ENCODE data around the gene ACVR1. TPM values are rescaled to one million over a fixed set of nuclear protein-coding genes. Genes with fewer than 3 reads are reported as not detected.

Gene ACVR1
- total RNA-seq, 1 donor from 2014 or later: 5.5 TPM

- no peak overlapping the region for H3K4me3 ChIP-seq (ENCODE audit: low read depth, low read length)
- DNase-seq (ENCODE audit: low read depth): no peak
- TF ChIP-seq CTCF (conservative IDR thresholded peaks at IDR 0.05; ENCODE audit: low read depth, low read length): no peak
These were observed 95.9 kb downstream of the ACVR1 start for GRCh38 chr2:157780211-157780610.

GRCh38 chr2:157779794-157780193, 96.3 kb downstream of the ACVR1 start:
- DNase-seq (ENCODE audit: low read depth): no peak
- no peak overlapping the region for H3K4me3 ChIP-seq (ENCODE audit: low read depth, low read length)
- TF ChIP-seq CTCF (conservative IDR thresholded peaks at IDR 0.05; ENCODE audit: low read depth, low read length): no peak

GRCh38 chr2:157777427-157777826, 98.7 kb downstream of the ACVR1 start:
- peak; percentile 75 for TF ChIP-seq CTCF (conservative IDR thresholded peaks at IDR 0.05; ENCODE audit: low read depth, low read length)
- no peak overlapping the region for H3K4me3 ChIP-seq (ENCODE audit: low read depth, low read length)
- no peak for DNase-seq (ENCODE audit: low read depth)

- no peak for TF ChIP-seq CTCF (conservative IDR thresholded peaks at IDR 0.05; ENCODE audit: low read depth, low read length)
- no peak for DNase-seq (ENCODE audit: low read depth)
- no peak overlapping the region for H3K4me3 ChIP-seq (ENCODE audit: low read depth, low read length)
These were observed 104.9 kb downstream of the ACVR1 start for GRCh38 chr2:157771234-157771633.

GRCh38 chr2:157769856-157770255, 106.3 kb downstream of the ACVR1 start:
- TF ChIP-seq CTCF (conservative IDR thresholded peaks at IDR 0.05; ENCODE audit: low read depth, low read length): no peak
- DNase-seq (ENCODE audit: low read depth): no peak
- no peak overlapping the region for H3K4me3 ChIP-seq (ENCODE audit: low read depth, low read length)

GRCh38 chr2:157764386-157764785, 111.7 kb downstream of the ACVR1 start:
- TF ChIP-seq CTCF (conservative IDR thresholded peaks at IDR 0.05; ENCODE audit: low read depth, low read length): no peak
- H3K4me3 ChIP-seq (ENCODE audit: low read depth, low read length): no peak overlapping the region
- DNase-seq (ENCODE audit: low read depth): no peak

GRCh38 chr2:157761520-157761919, 114.6 kb downstream of the ACVR1 start:
- no peak overlapping the region for H3K4me3 ChIP-seq (ENCODE audit: low read depth, low read length)
- no peak for TF ChIP-seq CTCF (conservative IDR thresholded peaks at IDR 0.05; ENCODE audit: low read depth, low read length)
- DNase-seq (ENCODE audit: low read depth): no peak

Measured in epithelial cell of proximal tubule (primary cell).